Panc1 (cell line): ENCODE results near the gene DPT. TPM values are rescaled to one million over a fixed set of nuclear protein-coding genes. Genes with fewer than 3 reads are reported as not detected.

Experiments used
- ATAC-seq: fragments of 200-7000 bp; cut with Tn5 transposase; 2 replicates; pipeline ENCODE4 v1.9.1; 2020; ENCODE audit warnings: mild to moderate bottlenecking, moderate library complexity
- BruUV-seq: library from RNA; stranded (reverse); fragments of 400-500 nt; replicated peaks from 2 replicates; lab custom pipeline; 2021; lab: Mats Ljungman, UMichigan
- CTCF ChIA-PET: fragments of 300-600 bp; sonication (Branson Sonifier 250); formaldehyde crosslinking; loops from one replicate; lab custom pipeline; 2022; ENCODE audit warnings: antibody characterized with exemption; lab: Charles Lee
- POLR2A ChIA-PET: fragments of 300-600 bp; sonication (Branson Sonifier 250); formaldehyde crosslinking; loops from one replicate; lab custom pipeline; 2022; ENCODE audit warnings: antibody characterized with exemption; lab: Charles Lee
- DNase-seq: peaks from one replicate; pipeline ENCODE4 v3.0.0-alpha.2; 2010; ENCODE audit warnings: low read depth, low spot score
- H3K27ac ChIP-seq: 2 replicates; pipeline ENCODE4 v1.5.1; 2011; ENCODE audit warnings: mild to moderate bottlenecking, low read length, inconsistent platforms
- H3K27me3 ChIP-seq: fragments of 200-500 bp; sonication (Bioruptor generic); 2 replicates; pipeline ENCODE4 v1.6.0; 2014; ENCODE audit warnings: low read length, inconsistent platforms; ENCODE audit not compliant: control insufficient read depth, insufficient read depth
- H3K36me3 ChIP-seq: fragments of 200-500 bp; sonication (Bioruptor generic); 2 replicates; pipeline ENCODE4 v1.5.1; 2014; ENCODE audit warnings: inconsistent platforms, mild to moderate bottlenecking, low read length, moderate library complexity; ENCODE audit not compliant: control insufficient read depth, insufficient read depth
- H3K4me1 ChIP-seq: 2 replicates; pipeline ENCODE4 v1.5.1; 2011; ENCODE audit warnings: inconsistent platforms, mild to moderate bottlenecking, low read length, moderate library complexity; ENCODE audit not compliant: control insufficient read depth, insufficient read depth
- H3K4me3 ChIP-seq, 2 experiments: 2 replicates each; pipeline ENCODE4 v1.5.1; 2011 to 2012; ENCODE audit warnings: low read depth in 2 of 2, low read length in 2 of 2, mild to moderate bottlenecking in 2 of 2, inconsistent platforms in 1 of 2, moderate library complexity in 1 of 2
- H3K9me3 ChIP-seq: fragments of 200-500 bp; sonication (Bioruptor generic); 2 replicates; pipeline ENCODE4 v1.5.1; 2014; ENCODE audit warnings: low read depth, mild to moderate bottlenecking, inconsistent platforms, low read length, moderate library complexity; ENCODE audit not compliant: control insufficient read depth, insufficient read depth
- POLR2AphosphoS5 ChIP-seq: IDR thresholded peaks from 2 replicates; pipeline ENCODE4 v1.6.1; 2012; ENCODE audit warnings: mild to moderate bottlenecking, low read depth, low read length, moderate library complexity
- SIN3A ChIP-seq: IDR thresholded peaks from 2 replicates; pipeline ENCODE4 v1.6.1; 2012; ENCODE audit warnings: low read depth, mild to moderate bottlenecking, low read length, moderate library complexity, borderline replicate concordance; ENCODE audit not compliant: insufficient read depth
- TCF7L2 ChIP-seq: IDR thresholded peaks from 2 replicates; pipeline ENCODE4 v1.6.1; 2011; ENCODE audit warnings: mild to moderate bottlenecking, low read depth, low read length, inconsistent platforms
- in situ Hi-C: cut with HindIII; loops from 2 replicates; pipeline ENCODE4 v1.10.0; 2016; ENCODE audit warnings: low sequenced_read_pairs, low pct_unique_long_range_greater_than_20kb
- intact Hi-C: fragments of 100-400 bp; cut with micrococcal nuclease; formaldehyde crosslinking; loops from one replicate; pipeline ENCODE4 v1.10.0; 2022; ENCODE audit not compliant: unreplicated experiment
- total RNA-seq: library from RNA; stranded (reverse); gene quantifications from one replicate; pipeline ENCODE4 v1.2.1, GENCODE V29; 2021; ENCODE audit not compliant: unreplicated experiment
- TF ChIP-seq, protein P1 (sequence below): fragments of 450-650 bp; IDR thresholded peaks from 2 replicates; pipeline ENCODE4 v1.5.1; 2017; ENCODE audit warnings: mild to moderate bottlenecking
- TF ChIP-seq, protein P2 (sequence below), 2 experiments: IDR thresholded peaks; 2 replicates each; pipeline ENCODE4 v1.6.1; 2011 to 2012; ENCODE audit warnings: low read depth in 2 of 2, control low read depth in 1 of 2, low read length in 1 of 2, mild to moderate bottlenecking in 1 of 2, moderate library complexity in 1 of 2; ENCODE audit not compliant: insufficient read depth in 1 of 2

DPT gene
- total RNA-seq, 1 experiment from 2014 or later, result not detected

DNA sequence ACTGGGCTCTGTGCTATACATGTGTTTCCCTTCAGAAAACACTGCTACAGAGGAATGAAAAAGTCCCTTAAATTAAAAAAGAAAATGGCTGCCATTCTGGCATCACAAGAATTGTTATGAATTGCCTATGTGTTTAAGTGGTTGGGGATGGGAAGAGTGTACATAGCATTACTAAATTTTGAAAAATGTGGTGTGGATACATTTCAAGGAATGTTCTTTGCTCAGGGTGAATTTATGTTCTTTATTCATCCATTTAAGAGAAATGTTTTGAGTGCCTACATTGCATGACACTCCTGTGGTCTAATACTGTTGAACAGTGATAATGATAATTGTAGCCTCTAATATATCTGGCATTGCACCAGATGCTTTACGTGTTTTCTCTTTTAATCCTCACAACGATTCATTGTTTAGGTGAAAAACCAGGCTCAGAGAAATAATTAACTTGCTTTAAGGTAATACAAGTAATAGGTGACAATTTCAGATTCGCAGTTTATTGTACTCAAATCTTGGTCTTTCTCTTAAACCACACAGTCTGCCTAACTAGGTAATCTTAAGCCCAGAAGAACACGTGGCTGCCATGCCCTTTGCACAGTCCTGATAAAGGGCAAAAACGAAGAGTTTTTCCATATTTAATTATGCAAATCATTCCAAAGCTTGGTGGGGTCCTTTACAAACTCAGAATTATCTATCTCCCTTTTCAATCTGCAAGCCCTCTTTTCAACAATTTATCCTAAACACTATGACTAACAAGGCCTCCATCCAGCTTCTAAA lies 31.5 kb downstream of the DPT start:
- ChIA-PET CTCF (no interaction called here), POLR2A (no interaction called here)
- Histone ChIP-seq H3K27ac (no peak overlapping the region), H3K4me1 (no peaks in the 10 kb centered on the region; the same call in 1 of the 2 replicates), H3K9me3 (no peaks in the 10 kb centered on the region), H3K36me3 (no peaks in the 10 kb centered on the region), H3K4me3 (no peak overlapping the region), H3K27me3 (no peaks in the 10 kb centered on the region)
- TF ChIP-seq SIN3A (no peak), POLR2AphosphoS5 (no peak), TCF7L2 (no peak)
- TF ChIP-seq, protein P1, sequence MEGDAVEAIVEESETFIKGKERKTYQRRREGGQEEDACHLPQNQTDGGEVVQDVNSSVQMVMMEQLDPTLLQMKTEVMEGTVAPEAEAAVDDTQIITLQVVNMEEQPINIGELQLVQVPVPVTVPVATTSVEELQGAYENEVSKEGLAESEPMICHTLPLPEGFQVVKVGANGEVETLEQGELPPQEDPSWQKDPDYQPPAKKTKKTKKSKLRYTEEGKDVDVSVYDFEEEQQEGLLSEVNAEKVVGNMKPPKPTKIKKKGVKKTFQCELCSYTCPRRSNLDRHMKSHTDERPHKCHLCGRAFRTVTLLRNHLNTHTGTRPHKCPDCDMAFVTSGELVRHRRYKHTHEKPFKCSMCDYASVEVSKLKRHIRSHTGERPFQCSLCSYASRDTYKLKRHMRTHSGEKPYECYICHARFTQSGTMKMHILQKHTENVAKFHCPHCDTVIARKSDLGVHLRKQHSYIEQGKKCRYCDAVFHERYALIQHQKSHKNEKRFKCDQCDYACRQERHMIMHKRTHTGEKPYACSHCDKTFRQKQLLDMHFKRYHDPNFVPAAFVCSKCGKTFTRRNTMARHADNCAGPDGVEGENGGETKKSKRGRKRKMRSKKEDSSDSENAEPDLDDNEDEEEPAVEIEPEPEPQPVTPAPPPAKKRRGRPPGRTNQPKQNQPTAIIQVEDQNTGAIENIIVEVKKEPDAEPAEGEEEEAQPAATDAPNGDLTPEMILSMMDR, result no peak
- TF ChIP-seq, protein P2, sequence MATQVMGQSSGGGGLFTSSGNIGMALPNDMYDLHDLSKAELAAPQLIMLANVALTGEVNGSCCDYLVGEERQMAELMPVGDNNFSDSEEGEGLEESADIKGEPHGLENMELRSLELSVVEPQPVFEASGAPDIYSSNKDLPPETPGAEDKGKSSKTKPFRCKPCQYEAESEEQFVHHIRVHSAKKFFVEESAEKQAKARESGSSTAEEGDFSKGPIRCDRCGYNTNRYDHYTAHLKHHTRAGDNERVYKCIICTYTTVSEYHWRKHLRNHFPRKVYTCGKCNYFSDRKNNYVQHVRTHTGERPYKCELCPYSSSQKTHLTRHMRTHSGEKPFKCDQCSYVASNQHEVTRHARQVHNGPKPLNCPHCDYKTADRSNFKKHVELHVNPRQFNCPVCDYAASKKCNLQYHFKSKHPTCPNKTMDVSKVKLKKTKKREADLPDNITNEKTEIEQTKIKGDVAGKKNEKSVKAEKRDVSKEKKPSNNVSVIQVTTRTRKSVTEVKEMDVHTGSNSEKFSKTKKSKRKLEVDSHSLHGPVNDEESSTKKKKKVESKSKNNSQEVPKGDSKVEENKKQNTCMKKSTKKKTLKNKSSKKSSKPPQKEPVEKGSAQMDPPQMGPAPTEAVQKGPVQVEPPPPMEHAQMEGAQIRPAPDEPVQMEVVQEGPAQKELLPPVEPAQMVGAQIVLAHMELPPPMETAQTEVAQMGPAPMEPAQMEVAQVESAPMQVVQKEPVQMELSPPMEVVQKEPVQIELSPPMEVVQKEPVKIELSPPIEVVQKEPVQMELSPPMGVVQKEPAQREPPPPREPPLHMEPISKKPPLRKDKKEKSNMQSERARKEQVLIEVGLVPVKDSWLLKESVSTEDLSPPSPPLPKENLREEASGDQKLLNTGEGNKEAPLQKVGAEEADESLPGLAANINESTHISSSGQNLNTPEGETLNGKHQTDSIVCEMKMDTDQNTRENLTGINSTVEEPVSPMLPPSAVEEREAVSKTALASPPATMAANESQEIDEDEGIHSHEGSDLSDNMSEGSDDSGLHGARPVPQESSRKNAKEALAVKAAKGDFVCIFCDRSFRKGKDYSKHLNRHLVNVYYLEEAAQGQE (IDR thresholded peaks at IDR 0.05; ENCODE audit: insufficient read depth in 1 of 2, low read depth in 2 of 2, low read length in 1 of 2), result no peak
- no TSS peak for BruUV-seq
- DNase-seq, result no peak
- no peak for ATAC-seq
- intact Hi-C loops (no loop called here), in situ Hi-C loops (no loop called here)

DNA sequence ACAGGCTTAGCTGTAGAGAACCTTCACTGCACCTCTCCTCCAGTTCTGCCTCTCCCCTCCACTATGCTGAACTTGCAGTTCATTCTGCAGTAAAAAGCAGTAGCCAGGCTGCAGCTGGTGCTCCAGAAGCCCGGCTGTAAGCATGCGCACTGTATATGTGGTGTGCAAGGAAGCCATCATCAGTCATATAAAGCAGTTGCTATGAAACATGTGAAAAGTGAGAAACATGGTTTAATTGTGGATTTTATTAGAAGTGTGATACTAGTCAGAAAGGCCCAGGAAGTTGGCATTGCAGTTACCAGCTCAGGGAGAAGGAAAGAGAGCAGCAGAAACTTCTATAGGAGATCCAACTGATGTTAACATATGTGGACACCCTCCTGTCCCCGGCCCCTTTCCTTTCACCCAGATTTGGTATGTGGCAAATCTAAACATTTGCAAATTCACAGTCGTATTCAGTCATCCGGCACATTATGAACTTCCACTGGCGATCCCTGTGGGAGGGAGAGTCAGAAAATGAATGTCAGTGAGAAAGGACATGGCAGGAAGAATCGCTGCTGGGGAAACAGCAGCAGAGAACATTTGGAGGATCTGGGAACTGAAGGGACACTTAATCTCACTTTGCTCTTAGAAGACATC lies 32.8 kb downstream of the DPT start:
- in situ Hi-C loops, result no loop called here
- ChIA-PET CTCF (no interaction called here), POLR2A (no interaction called here)
- TF ChIP-seq TCF7L2 (no peak), SIN3A (no peak), POLR2AphosphoS5 (no peak)
- TF ChIP-seq, protein P2 (IDR thresholded peaks at IDR 0.05; ENCODE audit: insufficient read depth in 1 of 2, low read depth in 2 of 2, low read length in 1 of 2), result no peak
- TF ChIP-seq, protein P1, result no peak
- BruUV-seq, result no TSS peak
- no peaks in the 10 kb centered on the region; the same call in 1 of the 2 replicates for H3K4me1 ChIP-seq
- no peak for DNase-seq
- H3K27me3 ChIP-seq, result no peaks in the 10 kb centered on the region
- intact Hi-C loops, result no loop called here
- H3K36me3 ChIP-seq, result no peaks in the 10 kb centered on the region
- no peak overlapping the region for H3K4me3 ChIP-seq
- H3K9me3 ChIP-seq, result no peaks in the 10 kb centered on the region
- H3K27ac ChIP-seq, result no peak overlapping the region
- ATAC-seq, result no peak
